ENCODE data around the gene CASKIN1.

GRCh38 chr16:2142942-2143877 is 53.2 kb downstream of the CASKIN1 start:
- TF ChIP-seq CTCF (IDR thresholded peaks at IDR 0.05; ENCODE audit: insufficient read depth, low read length) (no peak), POLR2AphosphoS5 (IDR thresholded peaks at IDR 0.05; ENCODE audit: low read depth) (no peak), GABPA (IDR thresholded peaks at IDR 0.05; ENCODE audit: low read depth) (no peak)
